ENCODE measurements around the gene NFIX. TPM values are rescaled to one million over a fixed set of nuclear protein-coding genes. Genes with fewer than 3 reads are reported as not detected.

Gene NFIX
- total and polyA plus RNA-seq, 9 of the 15 experiments (the other 6 are each of a cell fraction or from before 2014, with no cell fraction given), result 0.28 to 26.8 (median 5.4) TPM

GRCh38 chr19:13100031-13100588 is 104.8 kb downstream of the NFIX start (continued):
- TF ChIP-seq CHD7 (IDR thresholded peaks at IDR 0.05; ENCODE audit: low read depth, low read length), result no peak
- TF ChIP-seq RB1 (IDR thresholded peaks at IDR 0.05; ENCODE audit: low read depth), result no peak
- no peak for TF ChIP-seq YBX1 (IDR thresholded peaks at IDR 0.05)
- TF ChIP-seq ETV1 (tag; conservative IDR thresholded peaks at IDR 0.05; ENCODE audit: low read depth), result 0 out of 2 replicates have a peak, but pooled peaks have one; percentile 16
- no peak for TF ChIP-seq NELFE (IDR thresholded peaks at IDR 0.05; ENCODE audit: insufficient read depth, insufficient read length)
- no peak for TF ChIP-seq NFE2L1 (tag; IDR thresholded peaks at IDR 0.05; ENCODE audit: borderline replicate concordance, low read depth)
- no peak for TF ChIP-seq E2F4 (CRISPR knock-in tag; IDR thresholded peaks at IDR 0.05; ENCODE audit: low read depth)
- TF ChIP-seq ZNF174 (CRISPR knock-in tag; IDR thresholded peaks at IDR 0.05), result no peak
- TF ChIP-seq CTCFL (IDR thresholded peaks at IDR 0.05; ENCODE audit: borderline replicate concordance, insufficient read depth, low read depth, low read length, poor library complexity, severe bottlenecking), result no peak
- no peak for TF ChIP-seq MEIS2 (IDR thresholded peaks at IDR 0.05; ENCODE audit: partially characterized antibody)
- TF ChIP-seq MCM7 (IDR thresholded peaks at IDR 0.05), result no peak
- TF ChIP-seq SAFB2 (IDR thresholded peaks at IDR 0.05; ENCODE audit: borderline replicate concordance, low read depth, low read length, severe bottlenecking), result no peak
- TF ChIP-seq ZC3H11A (IDR thresholded peaks at IDR 0.05; ENCODE audit: low read depth, low read length), result no peak
